Bone marrow (tissue), 2 donors: ENCODE data around the gene PPIP5K1.
"Not testable (repeated sequence)": the region's sequence is repeated elsewhere in the genome, so short reads cannot be mapped to it uniquely, and the experiment has no call there.

ENCODE experiments used
- DNase-seq, 2 donors: peaks; one replicate each; lab custom pipeline; 2025; lab: John Stamatoyannopoulos, UW

PPIP5K1 gene

DNA sequence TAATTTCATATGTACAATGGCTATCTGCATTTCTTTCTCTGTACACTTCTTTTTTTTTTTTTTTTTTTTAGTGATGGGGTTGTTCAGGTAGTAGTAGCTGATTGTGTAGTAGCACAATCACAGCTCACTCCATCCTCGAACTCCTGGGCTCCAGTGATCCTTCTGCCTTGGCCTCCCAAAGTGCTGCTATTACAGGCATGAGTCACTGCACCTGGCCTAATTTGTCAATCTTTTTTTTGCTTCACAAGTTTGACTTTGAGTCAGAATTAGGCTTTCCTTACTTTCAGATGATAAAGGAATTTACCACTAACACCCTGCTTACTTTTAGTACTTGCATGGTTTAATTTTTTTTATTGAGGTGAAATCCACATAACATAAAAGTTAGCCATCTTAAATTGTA lies 44.6 kb downstream of the PPIP5K1 start:
- no peak for DNase-seq

DNA sequence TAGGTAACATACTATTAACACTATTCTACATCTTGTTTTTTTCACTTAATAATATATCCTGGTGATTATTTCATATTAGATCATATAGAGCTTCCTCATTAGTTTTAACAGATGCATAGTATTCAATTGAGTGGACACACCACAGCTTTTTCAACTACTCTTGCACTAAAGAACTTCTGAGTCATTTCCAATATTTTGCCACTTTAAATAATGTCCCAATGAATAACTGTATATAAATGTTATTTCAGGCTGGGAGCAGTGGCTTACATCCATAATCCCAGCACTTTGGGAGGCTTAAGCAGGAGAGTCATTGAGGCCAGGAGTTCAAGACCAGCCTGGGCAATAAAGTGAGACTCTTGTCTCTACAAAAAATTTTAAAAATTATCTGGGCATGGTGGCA lies 45.7 kb downstream of the PPIP5K1 start:
- DNase-seq, result no peak

DNA sequence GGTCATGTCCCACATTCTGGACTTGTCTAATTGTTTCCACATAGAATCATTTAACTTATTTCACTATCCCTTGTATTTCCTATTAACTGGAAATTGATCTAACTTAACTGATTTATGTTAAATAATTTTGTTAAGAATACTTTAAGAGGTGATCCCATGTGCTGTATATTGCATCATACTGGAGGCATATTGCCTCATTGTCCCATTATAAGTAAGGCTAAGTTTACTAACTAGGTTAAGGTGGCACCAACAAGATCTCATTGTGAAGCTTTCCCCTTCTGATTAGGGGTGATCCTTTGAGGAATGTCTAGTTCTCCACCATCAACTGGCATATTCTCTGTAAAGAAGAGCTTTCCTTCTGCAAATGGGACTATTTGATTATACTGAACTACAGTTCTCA lies 48.2 kb downstream of the PPIP5K1 start:
- DNase-seq, result no peak

DNA sequence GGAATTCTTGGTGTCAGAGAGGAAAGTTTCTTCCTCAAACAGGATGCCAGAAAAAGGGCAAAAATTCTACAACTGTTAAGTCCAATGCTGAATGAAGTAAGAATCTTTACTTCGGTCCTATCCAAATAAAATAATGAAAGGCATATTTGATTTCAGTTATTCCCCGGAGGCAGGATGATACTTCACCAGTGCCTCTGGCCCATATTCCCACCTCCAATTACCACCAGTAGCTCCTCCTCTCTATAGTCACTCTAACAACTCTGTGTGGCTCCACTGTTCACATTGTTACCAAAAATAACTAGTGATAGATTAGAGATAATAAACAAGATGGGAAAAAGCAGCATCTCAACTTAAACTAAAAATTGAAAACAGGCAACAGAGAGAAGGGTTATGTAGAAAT lies 51.9 kb downstream of the PPIP5K1 start:
- DNase-seq, result no peak

DNA sequence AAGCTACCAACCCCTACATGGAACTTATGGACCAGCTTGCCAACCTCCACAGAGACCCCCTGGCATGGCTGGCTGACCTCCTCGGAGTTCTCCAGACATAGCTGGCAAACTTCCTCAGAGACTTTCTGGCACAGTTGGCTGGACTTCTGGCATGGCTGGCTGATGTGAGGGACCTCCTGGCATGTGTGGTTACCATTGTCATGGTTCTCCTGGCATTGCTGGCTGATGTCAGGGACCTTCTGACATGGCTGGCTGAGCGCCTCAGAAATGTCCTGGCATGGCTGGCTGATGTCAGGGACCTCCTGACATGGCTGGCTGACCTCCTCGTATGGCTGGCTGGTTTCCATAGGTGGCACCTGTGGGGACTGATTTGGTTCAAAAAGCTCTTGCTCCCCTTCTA lies 55.1 kb downstream of the PPIP5K1 start:
- no peak for DNase-seq

DNA sequence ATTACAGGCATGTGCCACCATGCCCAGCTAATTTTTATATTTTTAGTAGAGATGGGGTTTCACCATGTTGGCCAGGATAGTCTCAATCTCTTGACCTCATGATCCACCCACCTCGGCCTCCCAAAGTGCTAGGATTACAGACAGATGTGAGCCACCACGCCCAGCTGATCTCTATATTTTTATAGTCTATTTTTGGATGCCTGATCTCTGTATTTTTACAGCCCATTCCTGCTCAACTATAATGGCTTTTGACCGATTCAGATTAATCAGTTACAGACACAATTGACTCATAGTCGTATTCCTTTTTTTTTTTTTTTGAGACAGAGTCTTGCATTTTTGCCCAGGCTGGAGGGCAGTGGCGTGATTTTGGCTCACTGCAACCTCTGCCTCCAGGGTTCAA lies 57.2 kb downstream of the PPIP5K1 start:
- DNase-seq, result not testable (repeated sequence)

DNA sequence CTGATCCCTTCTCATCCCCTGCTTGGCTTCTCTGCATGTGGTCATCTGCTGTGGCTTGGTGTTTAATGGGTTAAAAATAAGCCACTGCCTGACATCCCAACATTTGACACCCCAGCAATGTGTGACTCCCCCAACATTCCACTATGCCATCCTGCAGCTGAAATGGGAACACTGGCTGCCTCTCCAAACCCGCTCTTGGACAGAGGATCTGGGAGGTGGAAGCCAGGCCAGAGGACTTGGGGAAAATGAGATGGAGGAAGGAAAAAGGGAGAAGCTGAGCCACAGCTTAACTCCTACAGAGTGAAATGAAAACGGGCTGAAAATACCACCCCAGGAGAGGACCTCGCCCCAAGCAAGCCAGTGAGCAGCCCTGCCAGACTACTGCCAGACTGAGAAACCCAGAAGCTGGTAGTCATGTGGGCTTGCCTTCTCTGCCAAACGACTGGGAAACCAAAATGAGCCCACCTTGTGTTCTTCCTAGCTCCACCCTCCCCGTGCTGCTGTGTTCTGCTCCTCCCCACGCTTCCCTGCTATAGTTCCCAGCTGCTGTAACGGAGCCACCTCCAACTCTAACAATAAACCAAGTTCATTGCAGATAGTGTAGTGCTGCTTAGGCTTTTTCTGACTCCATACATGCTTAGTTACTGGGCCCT lies 58.9 kb downstream of the PPIP5K1 start:
- no peak for DNase-seq

DNA sequence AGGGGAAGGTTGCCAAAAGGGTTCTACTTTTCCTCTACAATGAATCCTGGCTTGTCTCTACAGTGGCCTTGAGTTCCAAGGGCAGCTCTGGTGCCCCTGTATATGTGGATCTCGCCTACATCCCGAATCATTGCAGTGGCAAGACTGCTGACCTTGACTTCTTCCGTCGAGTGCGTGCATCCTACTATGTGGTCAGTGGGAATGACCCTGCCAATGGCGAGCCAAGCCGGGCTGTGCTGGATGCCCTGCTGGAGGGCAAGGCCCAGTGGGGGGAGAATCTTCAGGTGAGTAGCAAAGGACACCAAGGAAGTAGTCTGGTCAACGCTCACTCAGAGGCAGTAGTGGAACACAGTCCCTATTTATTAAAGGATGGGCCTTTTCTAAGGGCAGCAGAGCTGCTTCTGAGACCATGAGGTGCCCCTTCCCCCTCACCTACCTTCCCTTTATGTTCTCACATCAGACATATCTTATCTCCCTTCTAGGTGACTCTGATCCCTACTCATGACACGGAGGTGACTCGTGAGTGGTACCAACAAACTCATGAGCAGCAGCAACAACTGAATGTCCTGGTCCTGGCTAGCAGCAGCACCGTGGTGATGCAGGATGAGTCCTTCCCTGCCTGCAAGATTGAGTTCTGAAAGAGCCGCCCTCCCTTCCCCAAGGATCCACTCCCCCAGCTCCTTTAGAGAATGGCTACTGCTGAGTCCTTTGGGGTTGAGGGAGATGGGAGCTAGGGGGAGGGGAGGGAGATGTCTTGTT lies 60.2 kb downstream of the PPIP5K1 start:
- no peak for DNase-seq

DNA sequence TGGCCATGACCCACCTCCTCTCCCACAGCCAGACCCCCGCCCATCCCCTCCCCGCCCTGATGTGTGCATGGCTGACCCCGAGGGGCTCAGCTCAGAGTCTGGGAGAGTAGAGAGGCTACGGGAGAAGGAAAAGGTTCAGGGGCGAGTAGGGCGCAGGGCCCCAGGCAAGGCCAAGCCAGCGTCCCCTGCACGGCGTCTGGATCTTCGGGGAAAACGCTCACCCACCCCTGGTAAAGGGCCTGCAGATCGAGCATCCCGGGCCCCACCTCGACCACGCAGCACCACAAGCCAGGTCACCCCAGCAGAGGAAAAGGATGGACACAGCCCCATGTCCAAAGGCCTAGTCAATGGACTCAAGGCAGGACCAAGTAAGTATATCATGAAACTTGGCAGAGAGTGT lies 60.9 kb downstream of the PPIP5K1 start:
- DNase-seq, result no peak

DNA sequence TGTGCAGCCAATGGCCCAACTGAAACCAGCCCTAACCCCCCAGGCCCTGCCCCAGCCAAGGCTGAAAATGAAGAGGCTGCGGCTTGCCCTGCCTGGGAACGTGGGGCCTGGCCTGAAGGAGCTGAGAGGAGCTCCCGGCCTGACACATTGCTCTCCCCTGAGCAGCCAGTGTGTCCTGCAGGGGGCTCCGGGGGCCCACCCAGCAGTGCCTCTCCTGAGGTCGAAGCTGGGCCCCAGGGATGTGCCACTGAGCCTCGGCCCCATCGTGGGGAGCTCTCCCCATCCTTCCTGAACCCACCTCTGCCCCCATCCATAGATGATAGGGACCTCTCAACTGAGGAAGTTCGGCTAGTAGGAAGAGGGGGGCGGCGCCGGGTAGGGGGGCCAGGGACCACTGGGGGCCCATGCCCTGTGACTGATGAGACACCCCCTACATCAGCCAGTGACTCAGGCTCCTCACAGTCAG lies 61.4 kb downstream of the PPIP5K1 start:
- no peak for DNase-seq

DNA sequence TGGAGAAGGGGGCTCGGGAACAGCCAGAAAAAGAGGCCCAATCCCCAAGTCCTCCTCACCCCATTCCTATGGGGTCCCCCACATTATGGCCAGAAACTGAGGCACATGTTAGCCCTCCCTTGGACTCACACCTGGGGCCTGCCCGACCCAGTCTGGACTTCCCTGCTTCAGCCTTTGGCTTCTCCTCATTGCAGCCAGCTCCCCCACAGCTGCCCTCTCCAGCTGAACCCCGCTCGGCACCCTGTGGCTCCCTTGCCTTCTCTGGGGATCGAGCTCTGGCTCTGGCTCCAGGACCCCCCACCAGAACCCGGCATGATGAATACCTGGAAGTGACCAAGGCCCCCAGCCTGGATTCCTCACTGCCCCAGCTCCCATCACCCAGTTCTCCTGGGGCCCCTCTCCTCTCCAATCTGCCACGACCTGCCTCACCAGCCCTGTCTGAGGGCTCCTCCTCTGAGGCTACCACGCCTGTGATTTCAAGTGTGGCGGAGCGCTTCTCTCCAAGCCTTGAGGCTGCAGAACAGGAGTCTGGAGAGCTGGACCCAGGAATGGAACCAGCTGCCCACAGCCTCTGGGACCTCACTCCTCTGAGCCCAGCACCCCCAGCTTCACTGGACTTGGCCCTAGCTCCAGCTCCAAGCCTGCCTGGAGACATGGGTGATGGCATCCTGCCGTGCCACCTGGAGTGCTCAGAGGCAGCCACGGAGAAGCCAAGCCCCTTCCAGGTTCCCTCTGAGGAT lies 62.0 kb downstream of the PPIP5K1 start:
- no peak for DNase-seq

DNA sequence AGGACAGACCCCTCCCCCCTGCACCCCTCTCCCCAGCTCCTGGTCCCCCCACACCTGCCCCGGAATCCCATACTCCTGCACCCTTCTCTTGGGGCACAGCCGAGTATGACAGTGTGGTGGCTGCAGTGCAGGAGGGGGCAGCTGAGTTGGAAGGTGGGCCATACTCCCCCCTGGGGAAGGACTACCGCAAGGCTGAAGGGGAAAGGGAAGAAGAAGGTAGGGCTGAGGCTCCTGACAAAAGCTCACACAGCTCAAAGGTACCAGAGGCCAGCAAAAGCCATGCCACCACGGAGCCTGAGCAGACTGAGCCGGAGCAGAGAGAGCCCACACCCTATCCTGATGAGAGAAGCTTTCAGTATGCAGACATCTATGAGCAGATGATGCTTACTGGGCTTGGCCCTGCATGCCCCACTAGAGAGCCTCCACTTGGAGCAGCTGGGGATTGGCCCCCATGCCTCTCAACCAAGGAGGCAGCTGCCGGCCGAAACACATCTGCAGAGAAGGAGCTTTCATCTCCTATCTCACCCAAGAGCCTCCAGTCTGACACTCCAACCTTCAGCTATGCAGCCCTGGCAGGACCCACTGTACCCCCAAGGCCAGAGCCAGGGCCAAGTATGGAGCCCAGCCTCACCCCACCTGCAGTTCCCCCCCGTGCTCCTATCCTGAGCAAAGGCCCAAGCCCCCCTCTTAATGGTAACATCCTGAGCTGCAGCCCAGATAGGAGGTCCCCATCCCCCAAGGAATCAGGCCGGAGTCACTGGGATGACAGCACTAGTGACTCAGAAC lies 62.8 kb downstream of the PPIP5K1 start:
- no peak for DNase-seq

DNA sequence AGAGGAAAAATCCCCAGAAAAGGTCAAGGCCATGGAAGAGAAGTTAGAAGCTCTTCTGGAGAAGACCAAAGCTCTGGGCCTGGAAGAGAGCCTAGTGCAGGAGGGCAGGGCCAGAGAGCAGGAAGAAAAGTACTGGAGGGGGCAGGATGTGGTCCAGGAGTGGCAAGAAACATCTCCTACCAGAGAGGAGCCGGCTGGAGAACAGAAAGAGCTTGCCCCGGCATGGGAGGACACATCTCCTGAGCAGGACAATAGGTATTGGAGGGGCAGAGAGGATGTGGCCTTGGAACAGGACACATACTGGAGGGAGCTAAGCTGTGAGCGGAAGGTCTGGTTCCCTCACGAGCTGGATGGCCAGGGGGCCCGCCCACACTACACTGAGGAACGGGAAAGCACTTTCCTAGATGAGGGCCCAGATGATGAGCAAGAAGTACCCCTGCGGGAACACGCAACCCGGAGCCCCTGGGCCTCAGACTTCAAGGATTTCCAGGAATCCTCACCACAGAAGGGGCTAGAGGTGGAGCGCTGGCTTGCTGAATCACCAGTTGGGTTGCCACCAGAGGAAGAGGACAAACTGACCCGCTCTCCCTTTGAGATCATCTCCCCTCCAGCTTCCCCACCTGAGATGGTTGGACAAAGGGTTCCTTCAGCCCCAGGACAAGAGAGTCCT lies 63.6 kb downstream of the PPIP5K1 start:
- DNase-seq, result no peak

DNA sequence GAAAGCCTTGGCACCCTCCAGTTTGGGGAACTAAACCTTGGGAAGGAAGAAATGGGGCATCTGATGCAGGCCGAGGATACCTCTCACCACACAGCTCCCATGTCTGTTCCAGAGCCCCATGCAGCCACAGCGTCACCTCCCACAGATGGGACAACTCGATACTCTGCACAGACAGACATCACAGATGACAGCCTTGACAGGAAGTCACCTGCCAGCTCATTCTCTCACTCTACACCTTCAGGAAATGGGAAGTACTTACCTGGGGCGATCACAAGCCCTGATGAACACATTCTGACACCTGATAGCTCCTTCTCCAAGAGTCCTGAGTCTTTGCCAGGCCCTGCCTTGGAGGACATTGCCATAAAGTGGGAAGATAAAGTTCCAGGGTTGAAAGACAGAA lies 64.9 kb downstream of the PPIP5K1 start:
- no peak for DNase-seq

DNA sequence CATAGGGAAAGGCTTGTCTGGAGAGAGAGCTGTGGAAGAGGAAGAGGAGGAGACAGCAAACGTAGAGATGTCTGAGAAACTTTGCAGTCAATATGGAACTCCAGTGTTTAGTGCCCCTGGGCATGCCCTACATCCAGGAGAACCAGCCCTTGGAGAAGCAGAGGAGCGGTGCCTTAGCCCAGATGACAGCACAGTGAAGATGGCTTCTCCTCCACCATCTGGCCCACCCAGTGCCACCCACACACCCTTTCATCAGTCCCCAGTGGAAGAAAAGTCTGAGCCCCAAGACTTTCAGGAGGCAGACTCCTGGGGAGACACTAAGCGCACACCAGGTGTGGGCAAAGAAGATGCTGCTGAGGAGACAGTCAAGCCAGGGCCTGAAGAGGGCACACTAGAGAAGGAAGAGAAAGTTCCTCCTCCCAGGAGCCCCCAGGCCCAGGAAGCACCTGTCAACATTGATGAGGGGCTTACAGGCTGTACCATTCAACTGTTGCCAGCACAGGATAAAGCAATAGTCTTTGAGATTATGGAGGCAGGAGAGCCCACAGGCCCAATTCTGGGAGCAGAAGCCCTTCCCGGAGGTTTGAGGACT lies 65.7 kb downstream of the PPIP5K1 start:
- no peak for DNase-seq

DNA sequence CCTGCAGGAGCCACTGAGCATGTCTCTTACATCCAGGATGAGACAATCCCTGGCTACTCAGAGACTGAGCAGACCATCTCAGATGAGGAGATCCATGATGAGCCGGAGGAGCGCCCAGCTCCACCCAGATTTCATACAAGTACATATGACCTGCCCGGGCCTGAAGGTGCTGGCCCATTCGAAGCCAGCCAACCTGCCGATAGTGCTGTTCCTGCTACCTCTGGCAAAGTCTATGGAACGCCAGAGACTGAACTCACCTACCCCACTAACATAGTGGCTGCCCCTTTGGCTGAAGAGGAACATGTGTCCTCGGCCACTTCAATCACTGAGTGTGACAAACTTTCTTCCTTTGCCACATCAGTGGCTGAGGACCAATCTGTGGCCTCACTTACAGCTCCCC lies 66.4 kb downstream of the PPIP5K1 start:
- no peak for DNase-seq

DNA sequence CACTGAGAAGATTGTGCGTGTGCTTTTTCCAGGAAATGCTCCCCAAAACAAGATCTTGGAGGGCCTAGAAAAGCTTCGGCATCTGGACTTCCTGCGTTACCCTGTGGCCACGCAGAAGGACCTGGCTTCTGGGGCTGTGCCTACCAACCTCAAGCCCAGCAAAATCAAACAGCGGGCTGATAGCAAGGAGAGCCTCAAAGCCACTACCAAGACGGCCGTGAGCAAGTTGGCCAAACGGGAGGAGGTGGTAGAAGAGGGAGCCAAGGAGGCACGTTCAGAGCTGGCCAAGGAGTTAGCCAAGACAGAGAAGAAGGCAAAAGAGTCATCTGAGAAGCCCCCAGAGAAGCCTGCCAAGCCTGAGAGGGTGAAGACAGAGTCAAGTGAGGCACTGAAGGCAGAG lies 67.8 kb downstream of the PPIP5K1 start:
- DNase-seq, result no peak

DNA sequence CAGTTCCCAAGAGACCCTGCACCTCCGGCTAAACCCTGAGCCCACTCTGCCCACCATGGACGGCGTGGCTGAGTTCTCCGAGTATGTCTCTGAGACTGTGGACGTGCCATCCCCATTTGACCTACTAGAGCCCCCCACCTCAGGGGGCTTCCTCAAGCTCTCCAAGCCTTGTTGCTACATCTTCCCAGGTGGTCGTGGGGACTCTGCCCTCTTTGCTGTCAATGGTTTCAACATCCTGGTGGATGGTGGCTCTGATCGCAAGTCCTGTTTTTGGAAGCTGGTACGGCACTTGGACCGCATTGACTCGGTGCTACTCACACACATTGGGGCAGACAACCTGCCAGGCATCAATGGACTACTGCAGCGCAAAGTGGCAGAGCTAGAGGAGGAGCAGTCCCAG lies 68.6 kb downstream of the PPIP5K1 start:
- no peak for DNase-seq

DNA sequence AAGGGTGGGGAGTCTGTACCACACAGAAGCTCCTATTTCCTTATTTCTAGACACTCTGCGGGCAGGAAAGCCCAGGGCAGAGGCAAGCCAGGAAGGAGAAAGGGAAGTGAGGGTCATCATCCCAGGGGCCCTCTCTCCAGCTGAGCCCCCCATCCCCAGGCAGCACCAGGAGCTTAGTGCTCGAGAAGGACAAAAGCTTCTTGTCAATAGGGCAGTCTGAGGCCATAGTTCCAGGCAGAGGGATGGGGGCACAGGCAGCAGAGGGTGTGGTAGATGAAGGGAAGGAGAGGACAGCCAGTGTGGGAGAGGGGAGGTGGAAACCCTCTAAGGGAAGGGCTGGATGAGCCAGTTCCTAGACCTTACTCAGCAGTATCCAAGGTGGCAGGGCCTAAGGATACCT lies 69.9 kb downstream of the PPIP5K1 start:
- DNase-seq, result no peak

DNA sequence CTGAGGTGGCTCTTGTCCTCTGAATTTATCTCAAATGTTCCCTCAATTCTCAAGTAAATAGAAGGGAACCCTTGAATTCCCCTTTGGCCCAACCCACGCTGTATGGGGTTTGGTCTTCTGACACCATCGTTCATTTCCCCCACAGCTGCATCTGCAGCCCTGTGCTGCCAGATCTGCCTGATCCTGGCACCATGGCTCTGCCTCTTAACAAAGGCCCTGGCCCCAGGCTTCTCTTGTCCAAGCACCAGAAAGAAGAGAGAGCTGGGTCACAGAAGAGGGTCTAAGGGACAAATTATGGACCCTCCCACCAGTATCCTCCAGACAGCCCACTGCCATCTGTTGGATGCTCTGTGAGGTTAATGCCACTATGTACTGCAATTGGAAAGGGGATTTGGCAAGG lies 70.8 kb downstream of the PPIP5K1 start:
- no peak for DNase-seq

DNA sequence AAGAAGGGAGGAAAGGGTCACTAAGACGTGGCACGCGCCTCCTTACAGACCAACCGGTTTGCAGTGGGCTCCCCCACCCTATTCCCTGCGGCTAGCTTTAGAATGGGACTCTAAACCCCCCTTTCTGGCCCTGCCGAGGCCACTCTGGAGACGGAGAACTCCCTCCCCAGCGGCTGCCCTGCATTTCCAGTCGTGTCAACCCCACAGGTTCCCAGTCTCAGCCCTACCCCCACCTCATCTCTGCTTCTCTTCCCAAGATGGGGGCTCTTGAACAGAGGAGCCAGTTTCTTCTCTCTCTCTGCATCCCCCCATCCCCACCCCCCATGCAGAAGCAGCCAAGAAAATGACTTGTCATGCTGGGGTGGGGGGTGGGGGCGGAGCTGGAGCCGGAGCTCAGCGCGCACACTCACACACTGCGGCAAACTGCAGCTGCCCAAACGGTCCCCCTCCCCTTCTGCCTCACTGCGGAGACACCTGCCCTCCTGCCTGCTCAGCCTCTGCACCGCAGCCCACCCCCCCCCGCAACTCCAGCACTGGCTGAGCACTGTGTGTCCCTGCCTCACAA lies 71.7 kb downstream of the PPIP5K1 start:
- peak; percentile 9 to 69 for DNase-seq
